Mesenchymal stem cell (in vitro differentiated cells and primary cell): ENCODE measurements around the gene RHBDF1.

Experiments
- DNase-seq: peaks from one replicate; pipeline ENCODE4 v3.0.0-alpha.2; 2013
- H2AFZ ChIP-seq: one replicate; pipeline ENCODE4 v1.6.1; 2013; ENCODE audit warnings: low read depth, mild to moderate bottlenecking, control low read depth, inconsistent platforms, low read length, moderate library complexity
- H2AK5ac ChIP-seq: 2 replicates; pipeline ENCODE4 v1.6.1; 2013; ENCODE audit warnings: low read length, moderate library complexity, mild to moderate bottlenecking, inconsistent platforms; ENCODE audit not compliant: severe bottlenecking
- H2BK120ac ChIP-seq: one replicate; pipeline ENCODE4 v1.6.1; 2013; ENCODE audit warnings: low read depth, mild to moderate bottlenecking, inconsistent platforms, low read length, moderate library complexity
- H2BK12ac ChIP-seq, 2 experiments: one replicate each; pipeline ENCODE4 v1.6.1; 2013; ENCODE audit warnings: inconsistent platforms in 2 of 2, low read length in 2 of 2, mild to moderate bottlenecking in 2 of 2, moderate library complexity in 2 of 2, control low read depth in 1 of 2
- H2BK15ac ChIP-seq: one replicate; pipeline ENCODE4 v1.6.1; 2013; ENCODE audit warnings: mild to moderate bottlenecking, low read depth, inconsistent platforms; ENCODE audit not compliant: poor library complexity, severe bottlenecking
- H2BK5ac ChIP-seq: 2 replicates; pipeline ENCODE4 v1.6.1; 2013; ENCODE audit warnings: low read depth, mild to moderate bottlenecking, low read length, control low read depth, inconsistent platforms; ENCODE audit not compliant: poor library complexity, severe bottlenecking
- H3K14ac ChIP-seq, 2 experiments: one replicate each; pipeline ENCODE4 v1.6.1; 2013; ENCODE audit warnings: inconsistent platforms in 2 of 2, low read length in 2 of 2, control low read depth in 1 of 2, mild to moderate bottlenecking in 1 of 2, moderate library complexity in 1 of 2
- H3K18ac ChIP-seq, 2 experiments: one replicate each; pipeline ENCODE4 v1.6.1; 2013; ENCODE audit warnings: inconsistent platforms in 2 of 2, low read length in 2 of 2, control low read depth in 1 of 2, low read depth in 1 of 2, mild to moderate bottlenecking in 1 of 2
- H3K23ac ChIP-seq, 2 experiments: one replicate each; pipeline ENCODE4 v1.6.1; 2013; ENCODE audit warnings: inconsistent platforms in 2 of 2, low read length in 2 of 2, mild to moderate bottlenecking in 2 of 2, moderate library complexity in 2 of 2, control low read depth in 1 of 2
- H3K27ac ChIP-seq: 2 replicates; pipeline ENCODE4 v1.5.1; 2013; ENCODE audit warnings: mild to moderate bottlenecking, moderate library complexity, low read length, control low read depth, inconsistent platforms; ENCODE audit not compliant: poor library complexity, severe bottlenecking
- H3K27me3 ChIP-seq, 2 experiments: 2 replicates each; pipeline versions ENCODE4 v1.6.1 to v1.7.0; 2013; ENCODE audit warnings: low read length in 2 of 2, mild to moderate bottlenecking in 2 of 2, moderate library complexity in 2 of 2, control low read depth in 1 of 2, inconsistent platforms in 1 of 2; ENCODE audit not compliant: control insufficient read depth in 1 of 2, insufficient read depth in 1 of 2
- H3K36me3 ChIP-seq, 2 experiments: 2 replicates each; pipeline versions ENCODE4 v1.6.1 to v1.7.0; 2013; ENCODE audit warnings: low read length in 2 of 2, control low read depth in 1 of 2, inconsistent platforms in 1 of 2, low read depth in 1 of 2, mild to moderate bottlenecking in 1 of 2; ENCODE audit not compliant: insufficient read depth in 2 of 2, control insufficient read depth in 1 of 2
- H3K4ac ChIP-seq, 2 experiments: one replicate each; pipeline ENCODE4 v1.6.1; 2013; ENCODE audit warnings: inconsistent platforms in 2 of 2, low read length in 2 of 2, mild to moderate bottlenecking in 2 of 2, moderate library complexity in 2 of 2, control low read depth in 1 of 2, low read depth in 1 of 2
- H3K4me1 ChIP-seq: 2 replicates; pipeline ENCODE4 v1.6.1; 2013; ENCODE audit warnings: low read depth, low read length, control low read depth; ENCODE audit not compliant: control insufficient read depth, insufficient read depth
- H3K4me2 ChIP-seq: 2 replicates; pipeline ENCODE4 v1.6.1; 2013; ENCODE audit warnings: low read length, mild to moderate bottlenecking, inconsistent platforms; ENCODE audit not compliant: poor library complexity, severe bottlenecking
- H3K4me3 ChIP-seq, 2 experiments: 2 replicates each; pipeline versions ENCODE4 v1.5.1 to v1.7.0; 2013; ENCODE audit warnings: low read length in 2 of 2, mild to moderate bottlenecking in 2 of 2, control low read depth in 1 of 2, low read depth in 1 of 2; ENCODE audit not compliant: insufficient read depth in 1 of 2
- H3K79me1 ChIP-seq: replicated peaks from 2 replicates; pipeline ENCODE4 v1.6.1; 2013; ENCODE audit warnings: mild to moderate bottlenecking, control low read depth, low read length, inconsistent platforms; ENCODE audit not compliant: poor library complexity, severe bottlenecking
- H3K9ac ChIP-seq: 2 replicates; pipeline ENCODE4 v1.7.0; 2013; ENCODE audit warnings: mild to moderate bottlenecking, low read length, moderate library complexity
- H3K9me3 ChIP-seq: 2 replicates; pipeline ENCODE4 v1.7.0; 2013; ENCODE audit warnings: mild to moderate bottlenecking, low read length; ENCODE audit not compliant: control insufficient read depth
- H4K8ac ChIP-seq: one replicate; pipeline ENCODE4 v1.6.1; 2013; ENCODE audit warnings: inconsistent platforms, mild to moderate bottlenecking, low read length, moderate library complexity
- H4K91ac ChIP-seq: one replicate; pipeline ENCODE4 v1.6.1; 2013; ENCODE audit warnings: mild to moderate bottlenecking, low read length, inconsistent platforms
- WGBS: methylation state at CpG from one replicate; pipeline ENCODE4 v1.1.7; 2013; ENCODE audit warnings: mixed read lengths; 5-methylcytosine and 5-hydroxymethylcytosine counted together

RHBDF1 gene

DNA sequence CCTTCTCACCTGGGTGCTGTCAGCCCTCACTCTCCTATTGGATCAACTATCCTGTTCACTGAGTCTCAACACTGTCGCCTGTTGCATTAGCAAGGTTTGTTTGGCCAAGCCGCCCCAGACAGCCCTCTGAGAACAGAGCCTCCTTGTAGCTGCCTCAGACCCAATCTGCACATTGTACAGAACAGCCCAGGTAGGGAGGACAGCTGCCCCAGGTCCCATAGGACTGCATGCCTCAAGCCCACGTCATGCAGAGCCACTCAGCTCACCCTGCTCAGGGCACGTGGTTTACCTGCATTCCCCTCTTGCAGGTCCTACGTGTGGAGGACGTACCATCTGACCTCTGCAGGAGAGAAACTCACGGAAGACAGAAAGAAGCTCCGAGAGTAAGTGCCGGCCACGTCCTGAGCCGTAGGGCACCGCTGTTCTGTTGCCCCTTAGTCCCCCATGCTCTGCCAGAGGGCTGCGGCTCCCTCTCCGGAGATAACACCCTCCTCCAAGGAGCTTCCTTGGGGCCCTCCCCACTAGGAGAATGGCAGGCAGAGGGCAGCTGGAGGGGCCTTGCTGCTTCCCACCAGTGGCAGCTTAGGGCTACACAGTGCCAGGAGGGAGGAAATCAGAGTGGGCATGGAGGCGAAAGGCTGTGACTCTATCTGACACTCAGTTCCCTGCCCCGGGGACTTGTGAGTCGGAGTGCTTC, 16.1 kb downstream of the RHBDF1 start:
- no peak overlapping the region for H4K91ac ChIP-seq
- no peak overlapping the region for H3K14ac ChIP-seq
- no peak overlapping the region for H3K18ac ChIP-seq
- H3K79me1 ChIP-seq, result peaks cover 15% of the 10 kb centered on the region
- no peak overlapping the region for H4K8ac ChIP-seq
- H2BK15ac ChIP-seq, result no peak overlapping the region
- H3K36me3 ChIP-seq, result peaks cover 61 to 62% of the 10 kb centered on the region in 2 experiments
- no peak overlapping the region for H2AK5ac ChIP-seq
- no peaks in the 10 kb centered on the region for H3K27me3 ChIP-seq
- no peak overlapping the region for H3K4me3 ChIP-seq
- no peak overlapping the region for H2BK5ac ChIP-seq
- no peak overlapping the region for H3K27ac ChIP-seq
- H2AFZ ChIP-seq, result no peak overlapping the region
- H3K9ac ChIP-seq, result no peak overlapping the region
- H2BK12ac ChIP-seq, result no peak overlapping the region
- H3K9me3 ChIP-seq, result no peaks in the 10 kb centered on the region
- WGBS, result 96% methylated on average over 17 of the region's 17 CpGs
- peaks cover 6% of the 10 kb centered on the region for H3K4me1 ChIP-seq
- H2BK120ac ChIP-seq, result no peak overlapping the region
- no peak overlapping the region for H3K4me2 ChIP-seq
- no peak overlapping the region for H3K4ac ChIP-seq
- H3K23ac ChIP-seq, result no peak overlapping the region
- no peak for DNase-seq

- Histone ChIP-seq H3K23ac (no peak overlapping the region), H2AK5ac (no peak overlapping the region), H3K27me3 (no peaks in the 10 kb centered on the region), H2BK120ac (no peak overlapping the region), H2AFZ (no peak overlapping the region), H3K4me1 (peaks cover 6% of the 10 kb centered on the region), H3K79me1 (peaks cover 18% of the 10 kb centered on the region), H3K36me3 (peaks cover 56 to 58% of the 10 kb centered on the region in 2 experiments), H2BK15ac (no peak overlapping the region), H3K4ac (no peak overlapping the region), H3K4me2 (no peak overlapping the region), H2BK12ac (no peak overlapping the region), H3K9ac (no peak overlapping the region), H4K8ac (no peak overlapping the region), H3K18ac (no peak overlapping the region), H3K9me3 (no peaks in the 10 kb centered on the region), H3K27ac (no peak overlapping the region), H2BK5ac (no peak overlapping the region), H3K14ac (no peak overlapping the region), H4K91ac (no peak overlapping the region), H3K4me3 (no peak overlapping the region)
- DNase-seq, result no peak
- 94% methylated on average over 11 of the region's 11 CpGs for WGBS
Observed at GRCh38 chr16:55571-56136, 16.8 kb downstream of the RHBDF1 start.

- no peak overlapping the region for H2BK5ac ChIP-seq
- no peak overlapping the region for H3K4ac ChIP-seq
- H3K18ac ChIP-seq, result peak overlapping the region in 1 of 2 experiments; percentile 90
- H3K27me3 ChIP-seq, result no peaks in the 10 kb centered on the region
- no peak overlapping the region for H4K91ac ChIP-seq
- no peaks in the 10 kb centered on the region for H3K9me3 ChIP-seq
- no peak overlapping the region for H2BK15ac ChIP-seq
- no peak overlapping the region for H3K27ac ChIP-seq
- H3K23ac ChIP-seq, result no peak overlapping the region
- peaks cover 15% of the 10 kb centered on the region for H3K79me1 ChIP-seq
- no peak for DNase-seq
- 67% methylated on average over 12 of the region's 12 CpGs for WGBS
- H3K9ac ChIP-seq, result peak overlapping the region; percentile 85
- peaks cover 6% of the 10 kb centered on the region for H3K4me1 ChIP-seq
- peak overlapping the region; percentile 90 for H3K4me2 ChIP-seq
- H2AFZ ChIP-seq, result no peak overlapping the region
- H2BK12ac ChIP-seq, result peak overlapping the region in 1 of 2 experiments; percentile 21
- H3K14ac ChIP-seq, result no peak overlapping the region
- H3K4me3 ChIP-seq, result peak overlapping the region; percentile 81 to 94
- H2AK5ac ChIP-seq, result no peak overlapping the region
- H2BK120ac ChIP-seq, result peak overlapping the region; percentile 29
- H4K8ac ChIP-seq, result no peak overlapping the region
- H3K36me3 ChIP-seq, result peaks cover 46 to 49% of the 10 kb centered on the region in 2 experiments
Observed at GRCh38 chr16:54237-54581, 18.2 kb downstream of the RHBDF1 start.

GRCh38 chr16:53346-54236, 18.8 kb downstream of the RHBDF1 start, which contains the start of the genes POLR3K and SNRNP25:
Gene POLR3K, minus strand, starts transcription at chr16:53608. Its CDS starts 22 bp downstream, at chr16:53586.
Gene SNRNP25, plus strand, starts transcription at chr16:53828. Its CDS starts 189 bp downstream, at chr16:54017.
- Histone ChIP-seq H3K18ac (peak within 1 kb of the TSS; percentile 59 to 90), H3K4ac (peak within 1 kb of the TSS in 1 of 2 experiments; percentile 54), H2BK12ac (peak within 1 kb of the TSS in 1 of 2 experiments; percentile 21), H2BK15ac (no peak within 1 kb of the TSS), H3K9me3 (no peaks in the 10 kb centered on the region), H3K23ac (peak within 1 kb of the TSS in 1 of 2 experiments; percentile 34), H3K9ac (peak within 1 kb of the TSS; percentile 85), H3K4me3 (peak within 1 kb of the TSS; percentile 81 to 94), H3K27me3 (no peaks in the 10 kb centered on the region), H3K4me2 (peak within 1 kb of the TSS; percentile 90), H3K27ac (peak within 1 kb of the TSS; percentile 64), H2AFZ (peak within 1 kb of the TSS; percentile 54), H4K8ac (peak within 1 kb of the TSS; percentile 77), H4K91ac (peak within 1 kb of the TSS; percentile 84), H3K4me1 (peaks cover 6% of the 10 kb centered on the region), H2AK5ac (no peak within 1 kb of the TSS), H2BK120ac (peak within 1 kb of the TSS; percentile 29), H3K36me3 (peaks cover 43% of the 10 kb centered on the region in 2 experiments), H3K14ac (peak within 1 kb of the TSS in 1 of 2 experiments; percentile 85), H3K79me1 (peaks cover 16% of the 10 kb centered on the region), H2BK5ac (no peak within 1 kb of the TSS)
- DNase-seq, result peak; percentile 98
- 2% methylated on average over 90 of the region's 91 CpGs for WGBS
